ENCODE data around the gene RYR3.

DNA sequence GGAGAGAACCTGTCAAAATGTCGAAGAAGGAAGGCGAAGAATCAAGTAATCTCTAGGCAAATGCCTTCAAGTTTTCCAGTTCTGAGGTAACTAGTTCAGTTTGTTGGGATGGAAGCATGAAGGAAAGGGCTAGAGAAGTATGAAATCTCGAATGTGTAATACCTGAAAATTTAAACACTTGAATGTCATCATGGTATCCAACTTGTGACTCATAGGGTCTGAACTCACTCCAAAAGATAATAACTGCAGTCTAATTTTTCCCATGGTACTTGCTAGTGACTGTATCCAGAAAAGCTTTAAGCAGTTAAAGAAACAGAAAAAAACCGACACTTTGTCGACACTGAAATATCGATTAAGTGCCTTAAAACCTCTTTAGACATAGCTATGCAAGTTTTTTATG is 554.6 kb downstream of the RYR3 start:
- TF ChIP-seq, protein P1, sequence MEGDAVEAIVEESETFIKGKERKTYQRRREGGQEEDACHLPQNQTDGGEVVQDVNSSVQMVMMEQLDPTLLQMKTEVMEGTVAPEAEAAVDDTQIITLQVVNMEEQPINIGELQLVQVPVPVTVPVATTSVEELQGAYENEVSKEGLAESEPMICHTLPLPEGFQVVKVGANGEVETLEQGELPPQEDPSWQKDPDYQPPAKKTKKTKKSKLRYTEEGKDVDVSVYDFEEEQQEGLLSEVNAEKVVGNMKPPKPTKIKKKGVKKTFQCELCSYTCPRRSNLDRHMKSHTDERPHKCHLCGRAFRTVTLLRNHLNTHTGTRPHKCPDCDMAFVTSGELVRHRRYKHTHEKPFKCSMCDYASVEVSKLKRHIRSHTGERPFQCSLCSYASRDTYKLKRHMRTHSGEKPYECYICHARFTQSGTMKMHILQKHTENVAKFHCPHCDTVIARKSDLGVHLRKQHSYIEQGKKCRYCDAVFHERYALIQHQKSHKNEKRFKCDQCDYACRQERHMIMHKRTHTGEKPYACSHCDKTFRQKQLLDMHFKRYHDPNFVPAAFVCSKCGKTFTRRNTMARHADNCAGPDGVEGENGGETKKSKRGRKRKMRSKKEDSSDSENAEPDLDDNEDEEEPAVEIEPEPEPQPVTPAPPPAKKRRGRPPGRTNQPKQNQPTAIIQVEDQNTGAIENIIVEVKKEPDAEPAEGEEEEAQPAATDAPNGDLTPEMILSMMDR (IDR thresholded peaks at IDR 0.05; ENCODE audit: low read length), result no peak
- no peak for TF ChIP-seq EZH2 (optimal IDR thresholded peaks at IDR 0.05; ENCODE audit: low read depth, low read length)
- no peak for TF ChIP-seq EZH2phosphoT487 (IDR thresholded peaks at IDR 0.05; ENCODE audit: low read length)
